Mesothelial cell of epicardium (in vitro differentiated cells): ENCODE measurements around the gene CARD8. TPM values are rescaled to one million over a fixed set of nuclear protein-coding genes. Genes with fewer than 3 reads are reported as not detected.

ENCODE experiments used
- DNase-seq, 2 experiments: peaks; one replicate each; pipeline ENCODE4 v3.0.0; 2021; ENCODE audit warnings: low spot score in 2 of 2; ENCODE audit not compliant: unreplicated experiment in 2 of 2
- H3K27ac Mint-ChIP-seq: 2 replicates; pipeline ENCODE4 v1.8.0; 2021; ENCODE audit warnings: mixed read lengths
- H3K27me3 Mint-ChIP-seq: 2 replicates; pipeline ENCODE4 v1.8.0; 2021; ENCODE audit warnings: low read depth, mixed read lengths
- H3K36me3 Mint-ChIP-seq: 2 replicates; pipeline ENCODE4 v1.8.0; 2021; ENCODE audit warnings: mixed read lengths
- H3K4me1 Mint-ChIP-seq: 2 replicates; pipeline ENCODE4 v1.8.0; 2021; ENCODE audit warnings: mixed read lengths
- H3K4me3 Mint-ChIP-seq: 2 replicates; pipeline ENCODE4 v1.8.0; 2021; ENCODE audit warnings: mild to moderate bottlenecking, moderate library complexity, mixed read lengths
- H3K9me3 Mint-ChIP-seq: 2 replicates; pipeline ENCODE4 v1.8.0; 2021; ENCODE audit warnings: mixed read lengths
- total RNA-seq: library from RNA; stranded (reverse); gene quantifications from 3 replicates; pipeline ENCODE4 v1.2.1, GENCODE V29; 2021
- TF ChIP-seq, protein P1 (sequence below): fragments of 200-600 bp; sonication (generic); IDR thresholded peaks from one replicate; pipeline ENCODE4 v1.5.0; 2021; ENCODE audit warnings: antibody characterized with exemption; ENCODE audit not compliant: unreplicated experiment

Gene CARD8, protein sequence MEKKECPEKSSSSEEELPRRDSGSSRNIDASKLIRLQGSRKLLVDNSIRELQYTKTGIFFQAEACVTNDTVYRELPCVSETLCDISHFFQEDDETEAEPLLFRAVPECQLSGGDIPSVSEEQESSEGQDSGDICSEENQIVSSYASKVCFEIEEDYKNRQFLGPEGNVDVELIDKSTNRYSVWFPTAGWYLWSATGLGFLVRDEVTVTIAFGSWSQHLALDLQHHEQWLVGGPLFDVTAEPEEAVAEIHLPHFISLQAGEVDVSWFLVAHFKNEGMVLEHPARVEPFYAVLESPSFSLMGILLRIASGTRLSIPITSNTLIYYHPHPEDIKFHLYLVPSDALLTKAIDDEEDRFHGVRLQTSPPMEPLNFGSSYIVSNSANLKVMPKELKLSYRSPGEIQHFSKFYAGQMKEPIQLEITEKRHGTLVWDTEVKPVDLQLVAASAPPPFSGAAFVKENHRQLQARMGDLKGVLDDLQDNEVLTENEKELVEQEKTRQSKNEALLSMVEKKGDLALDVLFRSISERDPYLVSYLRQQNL
- total RNA-seq: 48.7 to 51.5 TPM (median 50.0 TPM) in 3 replicates

DNA sequence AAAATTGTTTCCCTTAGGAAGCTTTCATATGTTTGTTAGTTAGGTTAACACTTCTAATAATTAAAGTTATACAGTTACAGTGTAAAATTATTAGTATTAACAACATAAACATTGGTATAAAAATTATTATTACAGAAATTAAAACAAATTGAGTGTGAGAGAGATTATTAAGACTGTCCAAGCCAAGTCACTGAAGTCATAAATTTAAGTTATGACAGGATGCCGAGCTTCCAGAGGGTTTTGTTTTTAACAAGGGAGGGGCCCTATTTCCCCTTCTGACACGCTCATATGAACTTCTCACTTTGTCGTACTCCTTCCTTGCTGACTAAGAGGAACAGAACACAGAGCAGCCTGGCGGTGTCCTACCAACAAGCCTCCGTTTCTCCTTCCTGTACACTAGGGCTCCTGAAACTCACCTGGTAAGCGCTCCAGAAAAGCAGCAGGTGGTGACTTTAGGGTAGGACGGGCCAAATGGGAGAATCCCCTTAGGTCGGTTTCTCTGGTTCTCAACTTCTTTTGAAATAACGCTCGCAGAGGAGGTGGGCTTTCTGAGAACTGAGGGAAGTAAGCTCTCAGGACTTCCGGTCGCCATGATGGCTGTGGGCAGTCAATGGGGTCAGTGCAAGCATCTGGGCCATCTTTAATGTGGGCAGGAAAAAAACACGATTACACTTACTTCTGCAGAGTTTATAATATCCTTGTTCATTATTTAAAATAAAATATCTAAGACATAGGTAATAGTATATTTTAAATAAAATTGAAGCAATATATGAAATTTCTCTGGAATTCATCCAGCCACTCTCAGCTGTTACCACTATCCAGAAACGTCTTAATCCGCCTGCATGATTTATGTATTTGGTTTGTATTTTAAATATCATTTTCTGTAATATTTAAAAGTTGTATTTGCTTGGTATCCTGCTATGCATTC is at the start of gene CARD8:
TSS of gene CARD8 (minus strand) at position 537 of the 928 bp plus-strand sequence. CDS start 14,892 bp downstream, outside the sequence.
- peak within 1 kb of the TSS; percentile 99 for H3K27ac Mint-ChIP-seq
- TF ChIP-seq, protein P1, sequence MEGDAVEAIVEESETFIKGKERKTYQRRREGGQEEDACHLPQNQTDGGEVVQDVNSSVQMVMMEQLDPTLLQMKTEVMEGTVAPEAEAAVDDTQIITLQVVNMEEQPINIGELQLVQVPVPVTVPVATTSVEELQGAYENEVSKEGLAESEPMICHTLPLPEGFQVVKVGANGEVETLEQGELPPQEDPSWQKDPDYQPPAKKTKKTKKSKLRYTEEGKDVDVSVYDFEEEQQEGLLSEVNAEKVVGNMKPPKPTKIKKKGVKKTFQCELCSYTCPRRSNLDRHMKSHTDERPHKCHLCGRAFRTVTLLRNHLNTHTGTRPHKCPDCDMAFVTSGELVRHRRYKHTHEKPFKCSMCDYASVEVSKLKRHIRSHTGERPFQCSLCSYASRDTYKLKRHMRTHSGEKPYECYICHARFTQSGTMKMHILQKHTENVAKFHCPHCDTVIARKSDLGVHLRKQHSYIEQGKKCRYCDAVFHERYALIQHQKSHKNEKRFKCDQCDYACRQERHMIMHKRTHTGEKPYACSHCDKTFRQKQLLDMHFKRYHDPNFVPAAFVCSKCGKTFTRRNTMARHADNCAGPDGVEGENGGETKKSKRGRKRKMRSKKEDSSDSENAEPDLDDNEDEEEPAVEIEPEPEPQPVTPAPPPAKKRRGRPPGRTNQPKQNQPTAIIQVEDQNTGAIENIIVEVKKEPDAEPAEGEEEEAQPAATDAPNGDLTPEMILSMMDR: no peak
- no peaks in the 10 kb centered on the region for H3K27me3 Mint-ChIP-seq
- peak within 1 kb of the TSS; percentile 96 for H3K4me3 Mint-ChIP-seq
- peaks cover 19% of the 10 kb centered on the region for H3K4me1 Mint-ChIP-seq
- no peaks in the 10 kb centered on the region for H3K36me3 Mint-ChIP-seq
- peak; percentile 46 to 67 for DNase-seq
- H3K9me3 Mint-ChIP-seq: no peaks in the 10 kb centered on the region

DNA sequence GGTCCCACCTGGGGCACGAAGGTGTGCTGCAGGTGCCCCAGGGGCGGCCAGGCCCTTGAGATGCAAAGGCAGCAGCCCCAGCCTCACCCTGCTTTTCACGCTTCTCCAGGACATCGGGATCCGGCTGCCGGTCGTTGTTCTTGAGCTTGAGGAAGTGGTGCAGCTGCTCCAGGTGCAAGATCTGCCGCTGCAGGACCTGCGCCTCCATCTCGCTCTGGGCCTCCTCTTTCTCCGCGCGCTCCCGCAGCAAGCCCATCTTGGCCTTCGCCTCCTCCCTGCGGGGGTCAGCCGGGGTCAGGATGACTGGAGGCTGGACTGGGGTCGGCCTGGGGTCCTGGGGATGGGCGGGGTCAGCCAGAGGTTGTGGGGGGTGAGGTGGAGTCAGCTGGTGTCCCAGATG is 48.2 kb upstream of the CARD8 start:
- Mint-ChIP-seq H3K4me3 (no peak overlapping the region), H3K27ac (no peak overlapping the region), H3K9me3 (no peaks in the 10 kb centered on the region), H3K36me3 (no peaks in the 10 kb centered on the region), H3K27me3 (no peaks in the 10 kb centered on the region), H3K4me1 (no peaks in the 10 kb centered on the region)
- no peak for DNase-seq
- TF ChIP-seq, protein P1: no peak

DNA sequence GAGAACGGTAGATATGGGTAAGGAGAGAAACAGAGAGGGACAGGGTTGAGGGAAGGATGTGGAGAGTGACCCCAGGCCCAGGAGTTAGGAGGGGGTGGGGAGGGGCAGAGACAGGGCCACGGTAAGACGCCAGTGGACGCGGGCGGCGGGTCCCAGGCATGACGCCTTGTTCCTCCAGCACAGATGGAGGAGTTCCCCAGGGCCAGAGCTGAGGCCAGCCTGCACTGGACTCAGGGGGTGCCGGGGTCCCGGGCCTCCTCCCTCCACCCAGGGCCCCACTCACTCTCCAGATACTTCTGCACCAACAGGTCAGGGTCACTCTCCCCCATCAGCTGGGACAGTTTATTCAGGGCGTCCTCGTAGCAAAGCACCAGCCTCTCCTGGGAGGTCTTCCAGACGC is 47.7 kb upstream of the CARD8 start:
- H3K27me3 Mint-ChIP-seq: no peaks in the 10 kb centered on the region
- H3K9me3 Mint-ChIP-seq: no peaks in the 10 kb centered on the region
- TF ChIP-seq, protein P1: no peak
- no peaks in the 10 kb centered on the region for H3K36me3 Mint-ChIP-seq
- no peak for DNase-seq
- H3K4me3 Mint-ChIP-seq: no peak overlapping the region
- no peak overlapping the region for H3K27ac Mint-ChIP-seq
- H3K4me1 Mint-ChIP-seq: no peaks in the 10 kb centered on the region

DNA sequence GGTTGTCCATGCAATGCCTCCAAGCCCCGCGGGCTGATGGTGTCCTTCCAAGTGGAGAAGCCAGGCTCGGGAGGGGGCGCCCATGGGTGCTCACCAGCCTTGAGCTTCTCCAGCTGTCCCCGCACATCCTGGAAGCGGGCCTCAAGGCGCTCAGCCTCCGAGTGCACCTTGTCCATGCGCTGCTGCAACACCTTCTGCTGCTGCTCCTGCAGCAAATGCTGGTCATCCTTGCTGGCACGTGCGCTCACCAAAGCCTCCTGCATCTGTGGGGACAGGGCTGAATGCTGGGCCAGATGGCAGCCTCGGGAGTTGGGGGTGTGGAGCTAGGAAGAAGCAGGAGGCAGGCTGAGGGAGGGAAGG is 46.9 kb upstream of the CARD8 start:
- TF ChIP-seq, protein P1: no peak
- Mint-ChIP-seq H3K27me3 (no peaks in the 10 kb centered on the region), H3K9me3 (no peaks in the 10 kb centered on the region), H3K4me3 (no peak overlapping the region), H3K4me1 (no peaks in the 10 kb centered on the region), H3K36me3 (no peaks in the 10 kb centered on the region), H3K27ac (no peak overlapping the region)
- DNase-seq: no peak

DNA sequence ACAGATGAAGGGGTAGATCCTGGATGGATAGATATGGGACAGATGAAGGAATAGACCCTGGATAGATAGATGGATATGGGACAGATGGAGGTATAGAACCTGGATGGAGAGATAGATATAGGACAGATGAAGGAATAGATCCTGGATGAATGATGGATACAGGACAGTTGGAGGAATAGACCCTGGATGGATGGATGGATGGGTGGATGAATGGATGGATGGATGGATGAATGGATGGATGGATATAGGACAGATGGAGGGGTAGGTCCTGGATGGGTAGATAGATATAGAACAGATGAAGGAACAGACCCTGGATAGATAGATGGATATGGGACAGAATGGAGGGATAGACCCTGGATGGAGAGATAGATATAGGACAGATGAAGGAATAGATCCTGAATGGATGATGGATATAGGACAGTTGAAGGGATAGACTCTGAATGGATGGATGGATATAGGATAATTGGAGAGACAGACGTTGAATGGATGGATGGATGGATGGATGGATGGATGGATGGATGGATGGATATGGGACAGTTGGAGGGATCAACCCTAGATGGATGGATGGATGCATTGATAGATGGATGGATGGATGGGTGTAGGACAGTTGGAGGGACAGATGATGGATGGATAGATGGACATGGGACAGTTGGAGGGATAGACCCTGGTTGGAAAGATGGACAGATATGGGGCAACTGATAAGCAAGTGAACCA is 46.3 kb upstream of the CARD8 start:
- no peaks in the 10 kb centered on the region for H3K27me3 Mint-ChIP-seq
- H3K4me1 Mint-ChIP-seq: no peaks in the 10 kb centered on the region
- no peaks in the 10 kb centered on the region for H3K36me3 Mint-ChIP-seq
- H3K27ac Mint-ChIP-seq: no peak overlapping the region
- TF ChIP-seq, protein P1: no peak
- DNase-seq: no peak
- H3K4me3 Mint-ChIP-seq: no peak overlapping the region
- no peaks in the 10 kb centered on the region for H3K9me3 Mint-ChIP-seq
